Smooth muscle cell of trachea (primary cell): ENCODE data around the gene SHISA9. TPM values are rescaled to one million over a fixed set of nuclear protein-coding genes. Genes with fewer than 3 reads are reported as not detected.

Experiments
- total RNA-seq: library from RNA; depleted of rRNA; stranded (reverse); fragments of >200 nt; gene quantifications from 2 replicates; pipeline ENCODE4 v1.2.1, GENCODE V29; 2014

The SHISA9 gene
- total RNA-seq: under 0.01 TPM in 1 of 2 replicates, not detected in the other

DNA sequence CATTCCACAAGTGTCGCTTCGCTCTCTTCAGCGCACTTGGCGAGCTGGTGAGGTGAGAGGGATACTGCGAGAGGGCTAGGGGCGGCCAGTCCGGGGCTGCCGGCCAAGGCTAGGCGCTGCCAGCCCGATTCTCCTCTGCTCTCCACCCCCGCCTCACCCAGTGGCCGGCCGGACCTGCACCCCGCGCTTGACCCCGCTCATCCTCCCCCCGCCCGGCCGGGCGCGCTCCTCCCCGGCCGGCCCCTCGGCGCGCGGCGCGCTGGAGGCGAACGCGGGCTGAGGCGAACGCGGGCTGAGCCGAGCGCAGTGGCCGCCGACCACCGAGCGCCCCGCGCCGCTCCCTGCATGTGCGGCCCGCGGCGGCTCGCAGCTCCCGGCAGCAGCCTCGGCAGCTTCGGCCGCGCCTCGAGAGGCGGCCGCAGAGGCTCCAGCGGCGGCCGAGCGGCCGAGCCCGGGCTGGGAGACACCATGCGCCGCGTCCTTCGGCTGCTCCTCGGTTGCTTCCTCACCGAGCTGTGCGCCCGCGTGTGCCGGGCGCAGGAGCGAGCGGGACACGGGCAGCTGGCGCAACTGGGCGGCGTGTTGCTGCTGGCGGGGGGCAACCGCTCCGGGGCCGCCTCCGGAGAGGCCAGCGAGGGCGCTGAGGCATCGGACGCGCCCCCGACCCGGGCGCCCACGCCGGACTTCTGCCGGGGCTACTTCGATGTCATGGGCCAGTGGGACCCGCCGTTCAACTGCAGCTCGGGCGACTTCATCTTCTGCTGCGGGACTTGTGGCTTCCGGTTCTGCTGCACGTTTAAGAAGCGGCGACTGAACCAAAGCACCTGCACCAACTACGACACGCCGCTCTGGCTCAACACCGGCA is at the start of gene SHISA9:
Gene SHISA9, plus strand, starts transcription at position 2 of the 865 bp plus-strand sequence.

Other genes starting within 250 kb of the SHISA9 start
- gene CPPED1, start 97.7 kb upstream of the SHISA9 start, total RNA-seq: 6.1 and 8.3 TPM in 2 replicates